HL-60 (cell line): ENCODE measurements around the gene RBCK1.

ENCODE experiments used
- CTCF ChIP-seq: IDR thresholded peaks from one replicate; pipeline ENCODE4 v1.5.1; 2011; ENCODE audit warnings: low read length, control low read depth, inconsistent platforms; ENCODE audit not compliant: insufficient read depth
- POLR2AphosphoS5 ChIP-seq: IDR thresholded peaks from 2 replicates; pipeline ENCODE4 v1.6.1; 2012; ENCODE audit warnings: low read depth

GRCh38 chr20:401682-402495, 6.2 kb upstream of the RBCK1 start:
- TF ChIP-seq CTCF (no peak), POLR2AphosphoS5 (no peak)
